ENCODE data around the gene RFX8.

RFX8 gene

DNA sequence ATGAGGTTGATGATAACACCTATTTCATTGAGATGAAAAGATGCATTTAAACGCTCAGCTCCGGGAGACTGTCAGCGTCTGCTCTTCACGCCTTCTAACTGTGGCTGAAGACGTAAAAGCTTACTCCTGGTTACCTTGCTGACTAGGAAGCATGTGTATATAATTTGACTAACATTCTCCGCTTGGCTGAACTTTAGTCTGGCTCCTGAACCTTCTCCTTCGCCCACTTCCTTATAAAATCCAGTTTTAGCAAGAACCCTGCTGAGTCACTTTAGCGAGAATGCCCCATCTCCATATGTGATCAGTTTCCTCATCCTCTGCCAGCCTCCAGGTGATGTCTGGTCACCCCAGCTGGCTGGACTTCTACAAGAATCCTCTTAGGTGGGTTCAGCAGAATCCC, 74.9 kb downstream of the RFX8 start:
- Histone ChIP-seq H3K36me3 (ENCODE audit: control insufficient read depth, insufficient read depth, low read length) (no peaks in the 10 kb centered on the region), H3K27me3 (ENCODE audit: control insufficient read depth, insufficient read depth, low read length) (no peaks in the 10 kb centered on the region), H3K9ac (ENCODE audit: low read length) (no peak overlapping the region), H3K27ac (ENCODE audit: low read depth, low read length) (no peak overlapping the region), H3K4me1 (ENCODE audit: control insufficient read depth, insufficient read depth, low read length) (no peaks in the 10 kb centered on the region), H3K4me3 (ENCODE audit: low read length) (no peak overlapping the region)

DNA sequence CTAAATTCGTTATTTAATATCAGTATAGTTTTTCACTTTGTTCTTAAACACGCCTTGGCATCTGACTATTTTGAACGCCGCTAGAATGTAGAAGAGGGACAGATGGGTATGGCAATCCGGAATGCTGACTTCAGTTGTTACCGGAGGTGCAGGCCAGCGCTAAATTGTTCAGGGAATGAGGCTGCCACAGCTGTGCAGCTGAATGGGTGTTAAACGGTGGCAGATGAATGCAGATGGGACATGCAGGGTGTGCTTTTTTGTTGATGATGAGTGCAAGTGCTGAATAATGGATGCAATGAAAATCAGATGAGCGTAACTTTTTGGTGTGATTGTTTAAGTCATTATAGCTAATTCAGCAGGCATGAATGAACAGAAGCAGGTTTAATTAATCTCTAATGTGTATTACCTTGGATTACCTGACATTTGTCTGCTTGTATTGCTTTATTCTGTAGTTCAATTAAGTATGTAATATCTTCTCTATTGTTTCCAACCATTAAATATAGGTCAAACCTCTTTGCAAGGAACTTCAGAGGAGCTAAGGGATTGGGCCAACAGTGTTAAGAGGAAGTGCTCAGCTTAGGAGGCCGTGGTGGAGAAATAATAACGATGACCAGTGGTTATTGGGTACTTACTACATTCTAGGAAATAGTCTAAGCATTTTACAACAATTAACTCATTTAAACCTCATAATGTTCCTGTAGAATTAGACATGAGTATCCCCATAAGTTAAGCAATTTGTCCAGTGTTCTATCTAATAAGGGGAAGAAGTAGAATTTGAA, 75.7 kb downstream of the RFX8 start:
- Histone ChIP-seq H3K4me1 (ENCODE audit: control insufficient read depth, insufficient read depth, low read length) (no peaks in the 10 kb centered on the region), H3K9ac (ENCODE audit: low read length) (no peak overlapping the region), H3K27me3 (ENCODE audit: control insufficient read depth, insufficient read depth, low read length) (no peaks in the 10 kb centered on the region), H3K36me3 (ENCODE audit: control insufficient read depth, insufficient read depth, low read length) (no peaks in the 10 kb centered on the region), H3K4me3 (ENCODE audit: low read length) (no peak overlapping the region), H3K27ac (ENCODE audit: low read depth, low read length) (no peak overlapping the region)

DNA sequence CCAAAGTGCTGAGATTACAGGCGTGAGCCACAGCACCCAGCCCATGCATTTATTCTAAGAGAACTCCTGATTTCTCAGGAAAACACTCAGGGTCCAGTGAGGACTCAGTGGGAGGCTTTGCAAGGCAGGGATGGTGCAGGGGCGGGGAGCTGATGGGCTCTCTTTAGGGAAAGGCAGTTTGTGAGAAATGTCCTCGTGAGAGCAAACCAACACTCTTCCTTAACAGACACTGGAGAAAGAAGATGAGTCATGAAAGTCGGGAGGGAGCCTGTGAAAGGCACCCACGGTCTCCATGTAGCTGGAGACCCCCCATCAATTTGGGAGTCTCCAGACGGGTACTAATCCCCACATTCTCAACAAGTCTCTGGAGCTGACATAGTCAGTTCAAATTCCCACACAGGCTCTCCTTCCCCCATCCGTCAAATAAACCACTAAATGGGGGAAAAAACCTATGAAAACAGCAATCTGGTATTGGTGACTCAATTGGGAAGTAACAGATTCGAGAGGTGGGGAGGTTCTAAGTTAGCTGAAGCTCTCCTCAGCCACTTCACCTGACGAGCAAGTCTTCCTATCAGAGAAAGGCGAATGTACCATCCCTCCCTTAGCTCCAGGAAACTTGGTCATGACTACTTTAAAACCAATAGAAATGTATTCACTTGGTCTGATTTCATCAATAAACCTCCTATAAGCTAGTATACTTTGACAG, 76.6 kb downstream of the RFX8 start:
- Histone ChIP-seq H3K4me3 (ENCODE audit: low read length) (no peak overlapping the region), H3K36me3 (ENCODE audit: control insufficient read depth, insufficient read depth, low read length) (no peaks in the 10 kb centered on the region), H3K4me1 (ENCODE audit: control insufficient read depth, insufficient read depth, low read length) (no peaks in the 10 kb centered on the region), H3K27me3 (ENCODE audit: control insufficient read depth, insufficient read depth, low read length) (no peaks in the 10 kb centered on the region), H3K9ac (ENCODE audit: low read length) (no peak overlapping the region), H3K27ac (ENCODE audit: low read depth, low read length) (no peak overlapping the region)

DNA sequence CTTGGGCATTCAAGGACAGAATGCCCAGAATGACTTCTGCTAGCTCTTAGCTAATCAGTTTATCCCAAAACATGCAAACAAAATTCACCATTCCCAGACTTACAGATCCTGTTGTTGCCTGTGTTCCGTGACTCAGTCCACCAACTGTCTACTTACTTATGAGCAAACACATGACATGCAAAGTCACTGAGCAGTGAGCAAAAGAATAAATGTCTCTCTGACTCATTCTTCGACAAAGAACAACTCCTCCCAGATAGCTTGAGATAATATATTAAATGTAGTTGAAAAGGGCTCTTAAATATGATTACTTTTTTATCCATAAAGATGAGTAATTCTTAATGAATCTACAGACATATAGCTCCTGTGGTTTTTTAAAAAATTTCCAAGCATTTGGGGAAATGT, 78.6 kb downstream of the RFX8 start:
- Histone ChIP-seq H3K9ac (ENCODE audit: low read length) (no peak overlapping the region), H3K4me1 (ENCODE audit: control insufficient read depth, insufficient read depth, low read length) (no peaks in the 10 kb centered on the region), H3K27me3 (ENCODE audit: control insufficient read depth, insufficient read depth, low read length) (no peaks in the 10 kb centered on the region), H3K4me3 (ENCODE audit: low read length) (no peak overlapping the region), H3K36me3 (ENCODE audit: control insufficient read depth, insufficient read depth, low read length) (no peaks in the 10 kb centered on the region), H3K27ac (ENCODE audit: low read depth, low read length) (no peak overlapping the region)

DNA sequence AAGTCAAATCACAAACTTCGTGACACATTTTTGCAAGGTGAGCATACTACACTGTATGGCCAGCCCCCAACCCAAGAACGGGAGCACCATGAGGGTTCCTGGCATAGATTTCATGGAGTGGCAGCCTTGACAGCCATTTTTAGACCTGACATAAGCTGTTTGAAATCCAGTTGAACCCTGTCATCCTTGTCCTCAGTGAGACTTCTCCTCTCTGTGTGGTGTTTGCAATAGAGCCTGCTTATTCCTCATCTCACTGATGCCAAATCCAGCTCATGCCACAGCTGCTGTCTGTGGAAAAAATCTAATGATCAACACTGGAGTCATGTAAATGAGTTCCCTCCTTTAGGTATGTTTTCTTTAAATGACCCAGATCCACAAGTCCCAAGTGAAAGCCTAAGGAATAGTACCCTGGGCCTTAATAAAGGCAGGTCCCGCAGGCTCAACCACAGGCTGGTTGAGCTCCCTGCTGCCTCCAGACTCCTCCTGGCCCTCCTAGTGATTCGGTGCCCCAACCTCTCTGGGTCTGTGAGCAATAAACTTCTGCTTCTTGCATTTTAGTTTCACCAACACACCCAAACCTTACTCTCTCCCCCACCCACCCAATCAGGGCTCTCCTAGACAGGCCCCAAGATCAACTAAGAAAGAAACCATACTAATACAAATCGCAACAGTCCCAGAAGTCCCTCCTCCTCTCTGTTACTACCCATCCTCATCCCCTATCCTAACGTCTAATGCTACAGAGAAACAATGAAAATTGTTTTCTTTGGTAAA, 79.2 kb downstream of the RFX8 start:
- H3K4me3 ChIP-seq (ENCODE audit: low read length), result no peak overlapping the region
- no peaks in the 10 kb centered on the region for H3K36me3 ChIP-seq (ENCODE audit: control insufficient read depth, insufficient read depth, low read length)
- H3K4me1 ChIP-seq (ENCODE audit: control insufficient read depth, insufficient read depth, low read length), result no peaks in the 10 kb centered on the region
- no peak overlapping the region for H3K9ac ChIP-seq (ENCODE audit: low read length)
- H3K27ac ChIP-seq (ENCODE audit: low read depth, low read length), result no peak overlapping the region
- no peaks in the 10 kb centered on the region for H3K27me3 ChIP-seq (ENCODE audit: control insufficient read depth, insufficient read depth, low read length)

DNA sequence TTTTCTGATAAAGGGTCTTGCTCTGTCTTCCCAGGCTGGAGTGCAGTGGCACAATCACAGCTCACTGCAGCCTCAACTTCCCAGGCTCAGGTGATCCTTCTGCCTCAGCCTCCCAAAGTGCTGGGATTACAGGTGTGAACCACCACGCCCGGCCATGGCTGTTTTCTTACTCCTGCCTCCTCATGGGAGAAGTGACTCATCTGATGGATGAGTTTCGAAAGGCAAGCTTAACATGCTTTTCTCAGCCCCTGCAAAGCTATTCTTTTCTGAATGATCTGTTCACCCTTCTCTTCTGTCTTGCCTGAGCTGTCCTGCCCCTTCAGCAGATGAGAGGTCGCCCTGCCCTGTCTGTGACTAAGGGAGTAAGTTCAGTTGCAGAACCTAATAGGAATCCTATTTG, 86.7 kb downstream of the RFX8 start:
- no peak overlapping the region for H3K4me3 ChIP-seq (ENCODE audit: low read length)
- H3K36me3 ChIP-seq (ENCODE audit: control insufficient read depth, insufficient read depth, low read length), result no peaks in the 10 kb centered on the region
- no peak overlapping the region for H3K9ac ChIP-seq (ENCODE audit: low read length)
- no peak overlapping the region for H3K27ac ChIP-seq (ENCODE audit: low read depth, low read length)
- peaks cover 2% of the 10 kb centered on the region for H3K4me1 ChIP-seq (ENCODE audit: control insufficient read depth, insufficient read depth, low read length)
- H3K27me3 ChIP-seq (ENCODE audit: control insufficient read depth, insufficient read depth, low read length), result peaks cover 18% of the 10 kb centered on the region

DNA sequence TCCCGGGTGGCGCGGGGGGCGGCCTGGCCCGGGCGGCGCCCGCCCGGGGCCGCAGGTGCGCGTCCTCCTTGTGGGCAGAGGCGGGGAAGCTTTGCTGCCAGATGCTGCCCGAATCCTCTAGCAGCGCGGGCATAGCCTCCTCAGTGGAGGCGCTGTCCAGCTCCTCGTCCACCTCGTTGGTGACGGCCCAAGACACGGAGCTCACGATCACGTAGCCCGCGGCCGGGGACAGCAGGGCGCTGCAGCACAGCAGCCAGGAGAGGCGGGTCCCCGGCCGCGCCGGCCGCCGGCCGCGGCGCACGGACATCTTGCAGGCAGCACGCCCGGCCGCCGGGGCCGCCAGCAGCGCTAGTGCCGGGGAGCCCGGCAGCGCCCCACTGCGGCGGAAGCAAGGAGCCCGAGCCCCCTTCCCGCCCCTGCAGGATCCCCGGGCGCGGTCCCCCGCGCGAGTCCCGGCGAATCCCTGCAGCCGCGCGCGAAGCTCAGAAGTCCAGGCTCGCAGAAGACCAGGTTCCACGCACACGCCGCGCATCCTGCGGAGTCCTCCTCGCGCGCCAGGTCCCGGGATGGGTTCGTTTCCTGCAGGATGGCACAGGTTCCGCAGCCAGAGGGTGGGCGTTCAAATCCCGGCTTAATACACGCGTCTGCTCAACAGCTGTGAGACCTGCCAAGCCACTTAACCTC, 87.6 kb downstream of the RFX8 start, which contains the start of gene CREG2:
Gene CREG2 (minus strand): TSS at position 353 of the 684 bp plus-strand sequence. CDS start 46 bp downstream, at position 307.
- peak within 1 kb of the TSS; percentile 62 for H3K4me3 ChIP-seq (ENCODE audit: low read length)
- H3K9ac ChIP-seq (ENCODE audit: low read length), result no peak within 1 kb of the TSS

DNA sequence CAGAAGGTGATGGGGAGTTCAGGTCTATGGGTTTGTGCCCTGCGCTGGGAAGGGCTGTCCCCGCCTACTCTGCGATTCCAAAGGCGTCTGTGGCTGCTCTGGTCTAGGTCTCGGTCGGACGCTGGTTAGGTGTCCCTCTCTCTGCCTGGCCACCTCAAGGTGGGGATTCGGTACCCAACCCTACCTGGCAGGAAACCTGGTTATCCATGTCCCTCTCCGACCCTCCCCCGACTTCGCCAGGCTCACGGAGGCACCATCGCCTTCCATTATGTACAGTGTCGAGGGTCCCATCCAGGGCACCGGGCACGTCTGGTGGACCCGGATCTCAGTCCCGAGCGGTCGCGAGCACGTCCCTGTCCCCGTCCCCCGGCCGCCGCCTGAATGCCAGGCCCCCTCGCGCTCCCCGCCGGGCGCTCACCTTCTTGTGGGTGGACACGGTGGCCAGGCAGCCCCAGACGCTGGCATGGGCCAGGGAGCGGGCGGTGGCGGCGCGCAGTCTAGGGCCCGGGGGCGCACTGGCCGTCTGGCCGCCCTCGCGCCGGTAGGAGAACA, 88.2 kb downstream of the RFX8 start:
- no peak overlapping the region for H3K9ac ChIP-seq (ENCODE audit: low read length)
- no peaks in the 10 kb centered on the region for H3K36me3 ChIP-seq (ENCODE audit: control insufficient read depth, insufficient read depth, low read length)
- peaks cover 2% of the 10 kb centered on the region for H3K4me1 ChIP-seq (ENCODE audit: control insufficient read depth, insufficient read depth, low read length)
- H3K27ac ChIP-seq (ENCODE audit: low read depth, low read length), result no peak overlapping the region
- peaks cover 18% of the 10 kb centered on the region for H3K27me3 ChIP-seq (ENCODE audit: control insufficient read depth, insufficient read depth, low read length)
- peak overlapping the region; percentile 62 for H3K4me3 ChIP-seq (ENCODE audit: low read length)

More for the DNA sequence above, 87.6 kb downstream of the RFX8 start, which contains the start of gene CREG2:
- H3K27ac ChIP-seq (ENCODE audit: low read depth, low read length), result no peak within 1 kb of the TSS
- peaks cover 2% of the 10 kb centered on the region for H3K4me1 ChIP-seq (ENCODE audit: control insufficient read depth, insufficient read depth, low read length)
- H3K36me3 ChIP-seq (ENCODE audit: control insufficient read depth, insufficient read depth, low read length), result no peaks in the 10 kb centered on the region
- H3K27me3 ChIP-seq (ENCODE audit: control insufficient read depth, insufficient read depth, low read length), result peaks cover 18% of the 10 kb centered on the region

DNA sequence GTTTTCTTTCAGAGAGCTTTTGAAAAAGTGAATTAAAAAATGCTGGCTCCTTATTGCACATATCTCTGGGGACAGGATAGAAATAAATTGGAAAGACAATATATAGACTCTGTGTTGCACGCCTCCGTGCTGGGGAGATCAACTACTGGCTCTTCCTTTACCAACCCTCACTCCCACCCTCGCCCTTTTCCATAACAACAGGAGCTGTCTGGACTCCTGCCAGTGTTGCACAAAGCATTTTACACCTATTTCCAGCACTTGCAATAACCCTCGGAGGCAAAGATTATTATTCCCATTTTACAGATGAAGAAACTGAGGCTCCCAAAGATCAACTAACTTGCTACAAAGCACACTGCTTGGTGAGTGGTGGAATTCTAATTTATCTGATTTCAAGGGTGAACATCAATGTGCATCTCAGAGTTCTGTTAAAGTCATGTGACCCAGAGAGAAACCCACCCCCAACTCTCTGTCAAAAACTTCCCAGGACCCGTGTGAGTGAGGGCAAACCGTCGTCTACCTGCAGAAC, 91.8 kb downstream of the RFX8 start:
- Histone ChIP-seq H3K27me3 (ENCODE audit: control insufficient read depth, insufficient read depth, low read length) (peaks cover 15% of the 10 kb centered on the region), H3K27ac (ENCODE audit: low read depth, low read length) (no peak overlapping the region), H3K4me1 (ENCODE audit: control insufficient read depth, insufficient read depth, low read length) (peaks cover 2% of the 10 kb centered on the region), H3K9ac (ENCODE audit: low read length) (no peak overlapping the region), H3K4me3 (ENCODE audit: low read length) (no peak overlapping the region), H3K36me3 (ENCODE audit: control insufficient read depth, insufficient read depth, low read length) (no peaks in the 10 kb centered on the region)

DNA sequence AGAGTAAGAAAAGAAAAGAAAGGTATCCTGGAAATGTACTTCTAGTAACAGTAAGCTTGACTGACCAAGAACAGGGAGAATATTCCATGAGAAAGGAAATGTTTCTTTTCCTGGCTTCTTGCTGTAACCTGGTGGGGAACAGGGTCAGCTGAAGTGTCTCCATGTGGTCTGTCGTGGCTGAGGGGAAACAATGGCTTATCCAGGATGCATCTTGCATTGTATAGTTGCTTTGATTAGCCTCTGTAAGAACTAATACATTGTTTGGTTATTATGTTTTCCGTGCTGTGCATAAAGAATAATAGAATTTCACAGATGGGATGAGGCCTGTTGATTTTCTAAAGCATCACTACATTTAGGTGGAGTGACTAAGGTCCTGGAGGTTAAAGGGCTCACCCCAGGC, 92.5 kb downstream of the RFX8 start:
- H3K27ac ChIP-seq (ENCODE audit: low read depth, low read length), result no peak overlapping the region
- H3K9ac ChIP-seq (ENCODE audit: low read length), result no peak overlapping the region
- peaks cover 8% of the 10 kb centered on the region for H3K27me3 ChIP-seq (ENCODE audit: control insufficient read depth, insufficient read depth, low read length)
- H3K4me3 ChIP-seq (ENCODE audit: low read length), result no peak overlapping the region
- no peaks in the 10 kb centered on the region for H3K36me3 ChIP-seq (ENCODE audit: control insufficient read depth, insufficient read depth, low read length)
- H3K4me1 ChIP-seq (ENCODE audit: control insufficient read depth, insufficient read depth, low read length), result peaks cover under 1% of the 10 kb centered on the region

DNA sequence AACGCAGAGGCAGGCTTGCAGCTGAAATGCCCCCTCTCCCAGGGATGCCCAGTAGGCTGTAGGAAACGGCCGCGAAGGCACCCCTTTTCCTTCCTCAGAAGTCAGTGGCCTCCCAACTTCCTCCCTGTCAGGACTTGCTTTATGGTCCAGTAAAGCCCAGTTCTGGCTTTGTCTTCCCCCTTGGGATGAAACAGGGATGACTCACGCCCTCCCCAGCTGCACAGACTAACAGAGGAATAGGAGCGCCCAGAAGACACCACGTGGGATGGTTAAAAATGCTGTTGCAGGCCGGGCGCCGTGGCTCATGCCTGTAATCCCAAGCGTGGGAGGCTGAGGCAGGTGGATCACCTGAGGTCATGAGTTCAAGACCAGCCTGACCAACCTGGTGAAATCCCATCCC, 94.5 kb downstream of the RFX8 start:
- Histone ChIP-seq H3K27ac (ENCODE audit: low read depth, low read length) (no peak overlapping the region), H3K36me3 (ENCODE audit: control insufficient read depth, insufficient read depth, low read length) (no peaks in the 10 kb centered on the region), H3K4me1 (ENCODE audit: control insufficient read depth, insufficient read depth, low read length) (no peaks in the 10 kb centered on the region), H3K4me3 (ENCODE audit: low read length) (no peak overlapping the region), H3K9ac (ENCODE audit: low read length) (no peak overlapping the region), H3K27me3 (ENCODE audit: control insufficient read depth, insufficient read depth, low read length) (no peaks in the 10 kb centered on the region)
